Epithelial cell of proximal tubule (primary cell): ENCODE results near the gene GNAZ. TPM values are rescaled to one million over a fixed set of nuclear protein-coding genes. Genes with fewer than 3 reads are reported as not detected.

Source experiments
- DNase-seq: peaks from one replicate; pipeline ENCODE4 v3.0.0-alpha.2; 2011; ENCODE audit warnings: low read depth
- H3K4me3 ChIP-seq: 2 replicates; pipeline ENCODE4 v1.5.1; 2011; ENCODE audit warnings: low read depth, mild to moderate bottlenecking, low read length
- total RNA-seq: library from RNA; depleted of rRNA; stranded (reverse); fragments of >200 nt; gene quantifications from 2 replicates; pipeline ENCODE4 v1.2.3, GENCODE V29; 2015
- TF ChIP-seq, protein P1 (sequence below): conservative IDR thresholded peaks from 2 replicates; pipeline ENCODE4 v1.5.1; 2012; ENCODE audit warnings: low read depth, mild to moderate bottlenecking, low read length

GNAZ gene
- total RNA-seq, 1 donor from 2014 or later, result 10.3 TPM

DNA sequence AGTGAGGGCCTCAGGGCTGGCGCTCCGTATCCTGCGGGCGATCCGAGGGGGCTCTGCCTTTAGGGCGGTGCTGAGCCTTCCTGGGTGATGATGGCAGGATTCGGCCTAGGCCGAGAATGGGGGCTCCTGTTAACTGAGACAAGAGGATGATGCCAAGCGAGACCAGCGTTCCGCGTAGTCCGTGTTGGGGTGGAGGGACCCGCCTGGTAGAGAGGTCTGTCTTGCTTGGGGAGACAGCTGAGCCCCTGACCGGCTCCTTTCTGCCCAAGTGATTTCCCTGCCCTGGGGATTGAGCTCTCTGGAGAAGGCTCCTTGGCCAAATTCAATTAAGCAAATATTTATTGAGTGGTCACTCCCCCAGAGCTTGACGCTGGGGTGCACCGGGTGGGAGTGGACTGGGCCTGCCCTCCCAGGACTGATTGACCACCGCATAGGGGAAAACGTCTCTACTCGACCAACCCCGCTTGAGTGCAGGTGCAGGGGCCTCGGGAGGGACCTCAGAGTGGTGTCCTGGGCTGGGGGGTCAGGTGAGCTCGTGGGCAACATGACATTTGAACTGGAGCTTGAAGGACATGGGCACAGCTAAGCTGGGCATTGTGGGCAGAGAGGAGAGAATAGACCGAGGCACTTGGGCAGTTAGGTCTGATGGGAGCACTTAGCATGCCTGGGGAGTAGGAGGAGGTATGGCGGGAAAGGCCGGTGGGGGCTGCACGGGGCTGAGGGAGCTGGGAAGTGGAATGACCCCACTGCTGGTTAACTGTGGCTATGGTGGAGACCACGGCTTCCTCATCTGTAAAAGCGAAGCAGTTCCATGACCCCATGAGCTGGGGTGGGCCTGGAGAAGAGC lies 1.1 kb downstream of the GNAZ start:
- H3K4me3 ChIP-seq, result no peak overlapping the region
- TF ChIP-seq, protein P1, sequence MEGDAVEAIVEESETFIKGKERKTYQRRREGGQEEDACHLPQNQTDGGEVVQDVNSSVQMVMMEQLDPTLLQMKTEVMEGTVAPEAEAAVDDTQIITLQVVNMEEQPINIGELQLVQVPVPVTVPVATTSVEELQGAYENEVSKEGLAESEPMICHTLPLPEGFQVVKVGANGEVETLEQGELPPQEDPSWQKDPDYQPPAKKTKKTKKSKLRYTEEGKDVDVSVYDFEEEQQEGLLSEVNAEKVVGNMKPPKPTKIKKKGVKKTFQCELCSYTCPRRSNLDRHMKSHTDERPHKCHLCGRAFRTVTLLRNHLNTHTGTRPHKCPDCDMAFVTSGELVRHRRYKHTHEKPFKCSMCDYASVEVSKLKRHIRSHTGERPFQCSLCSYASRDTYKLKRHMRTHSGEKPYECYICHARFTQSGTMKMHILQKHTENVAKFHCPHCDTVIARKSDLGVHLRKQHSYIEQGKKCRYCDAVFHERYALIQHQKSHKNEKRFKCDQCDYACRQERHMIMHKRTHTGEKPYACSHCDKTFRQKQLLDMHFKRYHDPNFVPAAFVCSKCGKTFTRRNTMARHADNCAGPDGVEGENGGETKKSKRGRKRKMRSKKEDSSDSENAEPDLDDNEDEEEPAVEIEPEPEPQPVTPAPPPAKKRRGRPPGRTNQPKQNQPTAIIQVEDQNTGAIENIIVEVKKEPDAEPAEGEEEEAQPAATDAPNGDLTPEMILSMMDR, result no peak

DNA sequence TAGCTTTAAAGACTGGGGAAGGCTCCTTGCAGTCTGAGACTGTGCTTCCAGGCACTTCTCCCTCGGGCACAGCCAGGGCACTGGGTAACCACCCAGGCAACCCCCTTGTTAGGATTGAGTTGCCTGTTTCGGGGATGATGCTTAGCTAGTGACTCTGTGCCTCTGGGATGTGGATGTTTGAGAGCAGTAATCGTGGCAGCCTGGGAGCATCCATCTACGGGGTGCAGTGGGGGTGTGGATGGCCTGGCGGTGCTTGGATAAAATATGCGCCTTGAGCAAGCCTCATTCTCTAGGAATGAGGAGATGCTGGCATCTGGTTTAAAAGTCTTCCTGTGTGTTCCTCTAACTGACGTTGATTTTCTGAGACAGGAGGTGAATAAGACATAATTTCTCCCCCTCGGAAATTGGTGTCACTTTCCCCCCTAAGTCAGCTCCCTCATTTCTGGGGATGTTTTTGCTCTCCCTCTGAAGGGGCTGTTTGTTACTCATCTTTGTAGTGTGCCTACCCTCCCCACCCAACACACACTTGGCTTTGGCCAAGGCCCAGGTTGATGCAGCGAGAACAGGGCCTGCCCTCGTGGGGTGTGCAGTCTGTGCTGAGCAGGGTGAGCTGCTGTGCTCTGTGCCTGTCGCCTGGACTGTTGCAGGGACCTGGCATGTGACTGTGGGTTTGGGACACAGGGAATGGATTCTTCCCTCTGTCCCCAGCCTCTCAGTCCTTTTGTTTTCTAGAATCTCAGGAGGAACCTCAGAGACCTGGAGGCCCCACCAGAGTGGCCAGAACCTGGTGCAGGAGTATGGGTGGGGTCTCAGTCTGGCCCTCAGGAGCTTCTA lies 2.0 kb downstream of the GNAZ start:
- TF ChIP-seq, protein P1, result no peak
- no peak overlapping the region for H3K4me3 ChIP-seq
- DNase-seq, result no peak

More for the DNA sequence above, 1.1 kb downstream of the GNAZ start:
- no peak for DNase-seq

DNA sequence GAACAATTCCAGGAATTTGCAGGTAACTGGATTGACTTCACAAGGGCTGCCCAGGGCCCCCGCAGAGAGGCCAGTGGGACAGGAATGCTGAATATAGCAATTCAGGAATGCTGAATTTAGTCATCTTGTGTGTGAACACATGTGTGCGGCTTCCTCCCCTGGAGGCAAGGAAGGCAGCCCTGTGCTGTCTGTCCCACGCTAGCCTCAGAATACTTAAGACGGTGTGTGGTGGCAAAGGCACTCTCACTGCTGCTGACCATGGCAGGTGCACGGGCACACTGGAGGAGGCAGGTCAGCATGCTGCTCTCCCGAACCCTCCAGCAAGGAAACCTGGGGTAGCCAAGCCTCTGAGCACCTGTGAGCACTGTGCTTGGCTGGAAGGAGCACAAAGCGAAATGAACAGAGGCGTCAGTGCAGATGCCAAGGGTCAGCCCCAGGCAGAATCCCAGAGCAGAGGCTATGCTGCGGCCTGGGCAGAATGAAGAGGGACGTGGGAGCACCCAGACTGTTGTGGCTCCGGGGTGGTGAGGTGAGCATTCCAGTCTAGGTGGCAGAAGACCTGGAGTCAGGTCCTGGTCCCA lies 2.7 kb downstream of the GNAZ start:
- no peak for DNase-seq
- TF ChIP-seq, protein P1, result no peak
- no peak overlapping the region for H3K4me3 ChIP-seq

GRCh38 chr22:23073526-23074229 lies 3.4 kb downstream of the GNAZ start:
- TF ChIP-seq, protein P1, result no peak
- H3K4me3 ChIP-seq, result no peak overlapping the region
- DNase-seq, result no peak

- no peak overlapping the region for H3K4me3 ChIP-seq
- DNase-seq, result no peak
- TF ChIP-seq, protein P1, result no peak
Measured at GRCh38 chr22:23074451-23074850, 4.1 kb downstream of the GNAZ start.

DNA sequence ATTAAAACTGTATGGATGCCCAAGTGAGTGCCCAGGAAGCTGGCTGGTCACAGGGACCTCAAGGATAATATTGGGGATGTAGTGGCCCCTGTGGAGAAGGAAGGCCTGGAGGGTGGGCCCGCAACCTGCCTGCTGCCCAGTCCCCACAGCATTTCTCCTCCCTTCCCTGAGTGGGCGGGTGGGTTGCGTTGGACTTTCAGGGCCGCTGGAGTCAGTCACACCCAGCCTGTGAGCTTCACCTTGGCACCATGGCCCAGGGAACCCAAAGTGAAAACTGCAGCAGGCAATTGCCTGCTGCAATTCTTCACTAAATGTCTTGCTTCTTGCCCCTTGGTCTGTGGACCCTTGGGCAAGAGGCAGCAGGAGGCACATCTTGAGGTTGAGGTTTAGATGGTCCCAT lies 4.7 kb downstream of the GNAZ start:
- no peak for DNase-seq
- no peak overlapping the region for H3K4me3 ChIP-seq
- TF ChIP-seq, protein P1, result no peak
